Measurements from ENCODE around the gene GOLGA8Q.
"Not testable (repeated sequence)": the region's sequence is repeated elsewhere in the genome, so short reads cannot be mapped to it uniquely, and the experiment has no call there.

Gene GOLGA8Q, protein sequence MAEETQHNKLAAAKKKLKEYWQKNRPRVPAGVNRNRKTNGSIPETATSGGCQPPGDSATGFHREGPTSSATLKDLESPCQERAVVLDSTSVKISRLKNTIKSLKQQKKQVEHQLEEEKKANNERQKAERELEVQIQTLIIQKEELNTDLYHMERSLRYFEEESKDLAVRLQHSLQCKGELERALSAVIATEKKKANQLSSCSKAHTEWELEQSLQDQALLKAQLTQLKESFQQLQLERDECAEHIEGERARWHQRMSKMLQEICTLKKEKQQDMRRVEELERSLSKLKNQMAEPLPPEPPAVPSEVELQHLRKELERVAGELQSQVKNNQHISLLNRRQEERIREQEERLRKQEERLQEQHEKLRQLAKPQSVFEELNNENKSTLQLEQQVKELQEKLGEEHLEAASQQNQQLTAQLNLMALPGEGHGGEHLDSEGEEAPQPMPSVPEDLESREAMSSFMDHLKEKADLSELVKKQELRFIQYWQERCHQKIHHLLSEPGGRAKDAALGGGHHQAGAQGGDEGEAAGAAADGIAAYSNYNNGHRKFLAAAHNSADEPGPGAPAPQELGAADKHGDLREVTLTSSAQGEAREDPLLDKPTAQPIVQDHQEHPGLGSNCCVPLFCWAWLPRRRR

DNA sequence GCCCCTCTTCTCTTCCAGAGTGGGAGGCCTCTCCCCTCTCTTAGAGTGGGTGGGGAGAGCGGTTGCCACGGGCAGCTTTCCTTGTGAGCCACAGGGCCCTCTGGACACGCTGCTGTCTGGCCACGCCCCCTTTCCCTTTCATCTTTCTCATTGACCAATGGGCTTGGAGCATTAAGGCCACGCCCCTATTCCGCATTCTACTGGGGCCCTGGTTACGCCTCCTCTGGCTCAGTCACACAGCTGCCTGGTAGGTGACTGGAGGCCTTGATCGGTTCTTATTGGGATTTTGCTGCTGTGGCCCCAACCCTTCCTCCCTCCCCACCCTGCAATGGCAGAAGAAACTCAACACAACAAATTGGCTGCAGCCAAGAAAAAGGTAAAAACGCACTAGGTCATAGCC, at the start of gene GOLGA8Q:
Gene GOLGA8Q, plus strand, starts transcription at position 301 of the 400 bp plus-strand sequence. Its CDS starts 28 bp downstream, at position 329.
- not testable (repeated sequence) for DNase-seq

GRCh38 chr15:30502904-30503781, 48.7 kb upstream of the GOLGA8Q start:
- DNase-seq, result not testable (repeated sequence)

GRCh38 chr15:30504162-30504843, 47.5 kb upstream of the GOLGA8Q start:
- peak; percentile 12 for DNase-seq

DNA sequence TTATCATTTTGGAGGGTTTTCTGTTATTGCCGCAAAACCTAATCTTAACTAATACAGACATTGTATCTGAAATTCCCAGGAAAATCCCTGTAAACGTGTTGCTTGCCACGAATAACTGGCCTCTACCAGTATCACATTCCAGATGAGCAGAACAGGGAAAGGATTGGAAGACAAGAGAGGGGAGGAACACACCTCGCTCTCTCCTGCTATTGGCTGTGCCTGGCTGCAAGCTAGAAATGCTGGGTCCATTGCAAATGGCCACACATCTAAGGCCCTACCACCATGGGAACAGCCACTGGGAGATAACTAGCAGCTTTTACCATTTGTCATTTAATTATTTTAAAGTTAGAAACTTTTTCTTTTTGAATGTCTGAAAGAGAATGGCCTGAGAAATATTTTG, 37.3 kb upstream of the GOLGA8Q start:
- DNase-seq, result not testable (repeated sequence)

GRCh38 chr15:30523453-30524243, 28.2 kb upstream of the GOLGA8Q start:
- peak; percentile 4 for DNase-seq

- DNase-seq, result not testable (repeated sequence)
Measured at GRCh38 chr15:30525912-30526311, 25.9 kb upstream of the GOLGA8Q start.

DNA sequence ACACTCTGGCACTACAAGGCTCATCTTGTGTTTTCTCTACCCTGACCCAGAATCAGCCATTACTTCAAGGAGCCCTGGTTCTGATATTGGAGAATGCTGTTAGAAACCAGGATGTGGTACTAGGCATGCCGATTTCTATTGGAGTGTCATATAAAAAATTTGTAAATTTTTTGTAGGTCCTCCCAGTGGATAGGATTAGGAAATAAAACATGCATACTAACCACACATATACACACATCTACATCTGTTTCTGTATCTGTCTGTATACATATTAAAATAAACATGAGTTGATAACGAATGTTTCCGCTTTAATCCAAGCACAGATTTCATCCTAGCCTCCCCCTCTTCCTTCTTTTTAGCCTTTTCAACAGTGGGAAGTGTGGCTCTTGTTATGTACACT, 22.8 kb upstream of the GOLGA8Q start:
- not testable (repeated sequence) for DNase-seq

DNA sequence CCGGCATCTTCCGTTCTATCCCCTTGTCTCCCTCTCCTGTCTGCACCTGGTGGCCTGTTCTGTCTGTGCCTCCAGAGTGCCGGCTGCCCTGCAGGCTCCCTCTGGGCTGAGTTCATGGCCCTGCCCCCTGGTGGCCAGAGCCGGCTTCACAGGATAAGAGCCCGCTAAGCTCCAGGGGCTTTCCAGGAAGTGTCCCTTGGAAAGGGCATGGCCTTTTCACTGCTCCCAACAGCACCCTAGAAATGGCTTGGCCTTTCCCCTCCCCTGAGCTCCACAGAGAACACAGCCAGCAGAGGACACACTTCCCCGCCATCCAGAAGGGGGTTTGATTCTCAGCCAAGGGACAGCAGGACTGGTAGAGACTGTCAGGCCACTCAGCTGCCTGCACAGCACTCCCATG, 15.1 kb downstream of the GOLGA8Q start:
- DNase-seq, result peak; percentile 12

GRCh38 chr15:30573012-30573491, 21.2 kb downstream of the GOLGA8Q start:
- DNase-seq, result not testable (repeated sequence)

DNA sequence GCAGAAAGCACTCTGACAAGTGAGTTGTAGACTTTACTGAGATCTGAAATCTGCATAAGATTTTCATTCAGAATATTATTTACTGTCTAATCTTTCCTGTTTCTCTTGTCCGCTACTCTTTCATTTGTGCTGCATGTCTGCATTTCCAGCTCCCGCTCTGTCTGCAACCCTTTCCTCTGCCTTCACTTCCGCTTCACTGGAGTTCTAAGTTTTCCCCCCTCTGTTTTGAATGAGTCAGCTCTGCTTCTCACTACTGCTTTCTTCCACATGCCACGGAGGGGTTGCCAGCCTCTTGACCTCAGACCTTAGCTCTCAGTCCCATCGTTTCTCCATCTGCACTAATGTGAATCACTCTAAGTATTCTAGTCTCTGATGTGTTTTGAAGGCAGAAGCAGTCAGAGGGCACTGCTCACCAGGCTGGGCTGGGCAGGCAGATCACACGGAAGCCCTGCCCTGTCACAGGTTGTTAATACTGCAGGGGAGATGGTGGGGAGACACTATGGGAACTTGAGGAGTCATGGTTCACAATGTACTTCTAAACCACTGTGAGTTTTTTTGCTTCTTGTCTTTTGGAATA, 27.6 kb downstream of the GOLGA8Q start:
- DNase-seq, result not testable (repeated sequence)

DNA sequence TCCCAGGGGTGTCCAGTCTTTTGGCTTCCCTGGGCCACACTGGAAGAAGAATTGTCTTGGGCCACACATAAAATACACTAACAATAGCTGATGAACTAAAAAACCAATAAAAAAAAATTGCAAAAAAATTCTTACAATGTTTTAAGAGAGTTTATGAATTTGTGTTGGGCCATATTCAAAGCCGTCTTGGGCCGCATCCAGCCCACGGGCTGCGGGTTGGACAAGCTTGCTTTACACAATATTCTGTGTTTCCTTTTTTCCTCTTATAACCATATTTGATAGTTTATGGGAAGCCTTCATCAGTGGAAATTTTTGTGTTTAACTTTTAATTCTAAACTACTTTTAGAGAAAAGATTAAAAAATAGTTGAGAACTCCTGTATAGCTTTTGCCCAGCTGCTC, 28.9 kb downstream of the GOLGA8Q start:
- not testable (repeated sequence) for DNase-seq

- DNase-seq, result not testable (repeated sequence)
Measured at GRCh38 chr15:30598953-30599352, 47.1 kb downstream of the GOLGA8Q start.

DNA sequence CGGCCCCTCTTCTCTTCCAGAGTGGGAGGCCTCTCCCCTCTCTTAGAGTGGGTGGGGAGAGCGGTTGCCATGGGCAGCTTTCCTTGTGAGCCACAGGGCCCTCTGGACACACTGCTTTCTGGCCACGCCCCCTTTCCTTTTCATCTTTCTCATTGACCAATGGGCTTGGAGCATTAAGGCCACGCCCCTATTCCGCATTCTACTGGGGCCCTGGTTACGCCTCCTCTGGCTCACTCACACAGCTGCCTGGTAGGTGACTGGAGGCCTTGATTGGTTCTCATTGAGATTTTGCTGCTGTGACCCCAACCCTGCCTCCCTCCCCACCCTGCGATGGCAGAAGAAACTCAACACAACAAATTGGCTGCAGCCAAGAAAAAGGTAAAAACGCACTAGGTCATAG, 51.9 kb downstream of the GOLGA8Q start, which contains the start of gene GOLGA8H:
Gene GOLGA8H, plus strand, starts transcription at position 233 of the 400 bp plus-strand sequence. Its CDS starts 98 bp downstream, at position 331.
- not testable (repeated sequence) for DNase-seq
